ENCODE measurements around the gene PSME3.
"Not testable (repeated sequence)": the region's sequence is repeated elsewhere in the genome, so short reads cannot be mapped to it uniquely, and the experiment has no call there.

PSME3 gene

DNA sequence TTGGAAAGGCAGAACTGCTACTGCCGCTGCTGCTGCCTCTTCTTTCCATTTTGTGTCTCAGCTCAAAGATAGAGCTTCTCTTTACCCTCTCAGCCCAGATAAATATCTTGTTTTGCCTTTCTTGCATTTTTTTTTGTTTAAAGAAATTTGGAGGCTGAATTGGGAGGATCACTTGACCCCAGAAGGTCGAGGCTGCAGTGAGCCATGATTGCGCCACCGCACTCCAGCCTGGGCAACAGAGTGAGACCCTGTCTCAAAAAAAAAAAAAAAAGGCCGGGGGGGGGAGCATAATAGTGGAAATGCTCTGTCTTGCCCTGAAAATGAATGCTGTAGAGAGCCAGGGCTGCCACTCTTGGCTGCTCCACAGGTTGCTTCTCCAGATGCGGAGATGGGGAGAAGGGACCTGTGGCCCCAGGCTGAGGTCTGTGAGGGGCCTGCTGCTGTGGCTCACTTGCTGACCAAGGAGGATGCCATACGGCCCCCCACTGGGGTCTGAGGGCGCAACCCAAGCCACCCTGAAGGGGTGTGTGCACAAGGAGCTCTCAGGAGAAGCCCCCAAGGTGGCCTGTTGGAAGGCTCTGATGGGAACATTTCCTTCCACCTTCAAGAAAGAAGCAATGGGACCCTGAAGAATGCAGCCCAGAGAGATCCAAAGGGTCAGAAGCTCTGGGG lies 45.9 kb downstream of the PSME3 start:
- no peak for DNase-seq

DNA sequence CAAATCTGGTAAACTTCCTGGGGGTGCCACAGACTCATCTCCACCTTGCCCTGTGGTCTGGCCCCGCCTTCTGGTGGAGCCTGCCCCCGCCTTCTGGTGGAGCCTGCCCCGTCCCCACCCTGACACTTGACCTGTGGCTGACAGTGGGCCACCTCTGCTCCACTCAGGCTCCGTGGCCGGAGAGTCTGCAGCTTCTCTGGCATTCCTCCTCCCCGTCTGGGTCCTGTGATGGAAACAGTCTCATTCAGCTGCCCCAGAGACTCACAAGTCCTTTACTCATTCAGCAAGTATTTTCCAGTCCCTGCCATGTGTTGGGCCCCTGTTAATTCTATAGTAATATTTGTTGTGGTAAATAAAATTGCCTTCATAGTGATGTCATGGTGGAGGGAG lies 46.4 kb downstream of the PSME3 start:
- peak; percentile 26 for DNase-seq

DNA sequence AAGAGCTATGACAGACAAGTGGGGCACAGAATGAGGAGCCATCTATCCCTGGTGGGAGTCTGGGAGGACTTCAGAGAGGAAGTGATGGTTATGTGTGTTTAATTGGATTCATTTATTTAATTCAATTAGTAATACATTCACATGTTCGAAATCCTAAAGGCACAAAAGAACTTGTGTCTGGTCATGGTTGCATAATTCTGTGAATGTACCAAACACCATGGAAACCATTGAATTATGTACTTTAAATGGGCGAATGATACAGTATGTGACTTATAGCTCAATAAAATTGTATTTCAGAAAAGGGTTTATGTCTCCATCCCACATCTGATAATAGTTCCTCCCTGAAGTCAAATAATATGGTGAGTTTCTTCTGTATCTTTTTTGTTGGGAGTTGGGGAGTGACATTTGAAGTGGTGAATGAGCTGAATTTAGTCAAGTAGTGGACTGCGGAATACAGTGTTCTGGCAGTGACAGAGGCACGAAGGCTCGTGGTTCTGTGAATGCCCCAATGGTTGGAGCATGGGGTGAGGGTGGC lies 47.6 kb downstream of the PSME3 start:
- DNase-seq, result no peak

DNA sequence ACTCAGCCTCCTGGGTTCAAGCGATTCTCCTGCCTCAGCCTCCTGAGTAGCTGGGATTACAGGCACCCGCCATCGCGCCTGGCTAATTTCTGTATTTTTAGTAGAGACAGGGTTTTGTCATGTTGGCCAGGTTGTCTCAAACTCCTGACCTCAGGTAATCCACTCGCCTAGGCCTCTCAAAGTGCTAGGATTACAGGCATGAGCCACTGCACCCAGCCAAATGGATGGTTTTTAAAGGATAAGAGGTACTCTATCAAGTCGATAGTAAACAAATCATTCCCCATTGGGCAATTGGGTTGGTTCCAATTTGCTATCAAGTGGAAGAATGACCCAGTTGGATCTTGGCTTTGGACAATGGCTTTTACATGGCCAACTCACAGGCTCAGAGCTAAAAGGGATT lies 48.5 kb downstream of the PSME3 start:
- not testable (repeated sequence) for DNase-seq

DNA sequence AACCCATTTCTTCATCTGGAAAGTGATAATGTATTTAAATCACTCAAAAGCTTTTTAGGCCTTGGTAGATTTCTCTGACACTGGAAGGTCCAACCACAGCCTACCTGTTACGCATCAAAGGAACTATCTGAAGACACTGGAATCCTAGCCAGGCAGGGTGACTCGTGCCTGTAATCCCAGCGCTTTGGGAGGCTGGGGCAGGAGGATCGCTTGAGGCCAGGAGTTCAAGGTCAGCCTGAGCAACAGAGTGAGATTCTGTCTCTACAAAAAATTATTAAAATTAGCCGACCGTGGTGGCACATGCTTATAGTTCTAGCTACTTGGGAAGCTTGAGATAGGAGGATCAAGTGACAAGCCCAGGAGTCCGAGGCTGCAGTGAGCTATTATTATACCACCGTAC lies 49.0 kb downstream of the PSME3 start:
- no peak for DNase-seq

DNA sequence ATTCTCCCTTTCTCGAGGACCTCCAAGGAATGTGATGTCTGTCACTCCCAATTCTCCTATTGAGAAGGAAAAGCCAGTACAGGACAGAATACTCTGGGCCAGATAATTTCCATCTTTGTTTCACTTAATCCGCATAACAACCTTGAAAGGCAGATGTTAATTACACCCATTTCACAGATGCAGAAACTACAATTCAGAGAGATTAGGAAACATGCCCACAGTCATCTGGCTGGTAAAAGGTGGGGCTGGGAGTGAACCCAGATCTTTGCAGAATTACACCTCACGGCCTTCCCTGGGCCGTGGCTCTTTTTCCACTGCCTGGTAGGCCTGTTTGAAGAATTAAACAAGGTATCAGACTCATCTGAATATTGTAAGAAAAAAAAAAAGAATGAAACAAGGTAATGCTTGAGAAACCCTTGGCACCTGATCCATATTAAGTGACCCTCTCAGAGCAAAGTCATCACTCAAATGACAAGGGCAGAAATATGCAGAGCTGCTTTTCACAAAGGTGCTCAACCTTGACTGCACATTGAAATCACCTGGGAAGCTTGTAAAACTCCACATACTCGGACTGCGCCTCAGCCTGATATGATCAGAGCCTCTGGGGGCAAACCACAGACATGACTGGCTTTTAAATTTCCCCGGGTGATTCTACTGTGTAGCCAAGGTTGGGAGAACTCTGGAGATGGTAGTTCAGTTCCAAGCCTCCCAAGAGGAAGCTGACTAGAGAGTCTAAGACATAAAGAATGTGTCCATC lies 50.8 kb downstream of the PSME3 start:
- no peak for DNase-seq

DNA sequence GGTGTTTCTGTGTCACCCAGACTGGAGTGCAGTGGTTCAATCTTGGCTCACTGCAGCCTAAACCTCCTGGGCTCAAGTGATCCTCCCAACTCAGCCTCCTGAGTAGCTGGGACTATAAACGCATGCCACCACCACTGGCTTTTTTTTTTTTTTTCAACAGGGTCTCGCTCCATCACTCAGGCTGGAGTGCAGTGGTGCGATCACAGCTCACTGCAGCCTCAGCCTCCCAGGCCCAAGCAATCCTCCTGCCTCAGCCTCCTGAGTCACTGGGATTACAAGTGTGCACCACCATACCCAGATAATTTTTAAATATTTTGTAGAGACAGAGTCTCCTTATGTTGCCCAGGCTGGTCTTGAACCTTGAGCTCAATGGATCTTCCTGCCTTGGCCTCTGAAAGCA lies 52.6 kb downstream of the PSME3 start:
- DNase-seq, result not testable (repeated sequence)

DNA sequence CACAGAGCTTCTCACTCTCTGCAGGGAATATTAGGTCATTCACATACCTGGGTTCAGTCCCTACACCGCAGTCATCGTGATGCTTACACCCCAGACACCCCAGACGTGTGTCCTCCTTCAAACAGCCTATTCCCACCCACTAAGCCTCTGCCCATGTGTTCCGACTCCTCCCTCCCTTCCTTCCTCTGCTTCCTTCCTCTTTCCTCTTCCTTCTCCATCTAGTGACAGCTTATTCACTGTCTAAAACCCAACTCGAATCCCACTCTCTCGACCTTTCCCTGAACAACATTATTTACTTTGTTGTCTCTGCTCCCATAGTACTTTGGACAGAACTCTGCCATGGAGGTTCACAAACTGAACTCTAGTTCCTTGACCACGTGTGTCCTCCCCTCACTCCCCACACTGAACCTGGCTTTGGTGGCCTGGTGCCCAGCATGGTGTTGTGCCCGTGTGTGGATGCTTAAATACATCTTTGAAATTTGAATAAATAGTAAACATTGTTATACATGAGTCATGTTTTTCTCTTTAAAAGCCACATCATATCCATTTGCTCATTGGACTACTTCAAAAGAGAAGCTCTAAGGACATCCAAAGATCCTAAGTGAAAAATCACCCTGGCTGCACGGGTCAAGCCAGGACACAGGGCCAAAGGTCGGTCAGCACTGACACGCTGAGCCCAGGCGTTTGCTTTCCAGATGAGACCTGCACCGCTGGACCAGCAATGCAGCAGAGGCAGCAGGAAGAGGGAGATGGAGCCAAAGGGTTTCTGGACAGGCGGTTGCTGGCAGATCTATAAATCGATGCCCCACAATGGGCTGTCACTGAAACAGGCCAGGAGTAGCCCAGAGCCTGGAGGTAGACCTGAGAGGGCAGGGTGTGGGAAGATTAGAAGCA lies 53.3 kb downstream of the PSME3 start:
- DNase-seq, result no peak

DNA sequence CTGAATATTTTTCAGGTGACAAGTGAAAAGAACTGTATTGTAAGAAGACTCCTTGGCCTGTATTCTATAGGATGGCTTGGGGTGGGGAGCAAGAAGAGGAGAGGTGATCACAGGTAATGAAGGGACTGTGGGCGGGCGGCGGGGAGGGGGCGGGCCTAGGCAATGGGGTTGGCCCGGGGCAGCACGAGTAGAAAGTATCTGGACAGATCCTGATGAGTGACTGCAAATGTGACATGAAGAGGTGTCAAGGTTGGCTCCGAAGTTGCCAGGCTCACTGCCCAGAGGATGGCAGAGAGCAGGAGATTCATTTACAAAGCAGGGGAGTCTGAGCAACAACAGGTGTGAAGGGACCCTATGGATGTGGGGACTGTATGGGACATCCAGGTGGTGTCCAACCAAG lies 56.6 kb downstream of the PSME3 start:
- no peak for DNase-seq

DNA sequence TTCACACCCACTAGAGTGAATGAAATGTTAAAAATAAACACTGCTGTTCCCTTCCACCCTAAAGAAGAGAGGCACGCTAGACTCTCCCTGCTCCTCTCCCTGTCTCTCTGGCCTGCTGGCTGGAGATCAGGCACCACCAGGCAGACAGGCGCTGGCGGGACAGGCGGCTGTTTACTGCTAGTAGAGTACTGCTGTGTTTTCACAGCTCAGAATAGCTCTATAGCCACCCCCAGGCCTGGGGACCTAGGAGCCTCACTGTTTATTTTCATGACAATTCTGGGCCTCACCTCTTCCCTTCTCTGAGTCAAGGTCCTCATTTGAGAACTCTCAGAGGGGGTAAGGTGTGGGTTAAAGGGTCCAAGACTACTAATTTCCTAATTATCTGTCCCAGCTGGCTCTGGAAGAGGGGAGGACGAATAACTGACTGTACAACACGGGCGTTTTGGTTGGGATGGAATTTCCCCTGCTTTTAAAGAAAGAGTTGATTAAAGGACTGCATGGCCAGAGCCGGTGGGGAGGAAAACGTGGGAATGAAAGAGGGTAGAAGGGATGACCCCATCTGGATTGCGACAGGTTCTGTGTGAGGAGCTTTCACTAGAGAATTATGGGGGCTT lies 58.4 kb downstream of the PSME3 start:
- no peak for DNase-seq

DNA sequence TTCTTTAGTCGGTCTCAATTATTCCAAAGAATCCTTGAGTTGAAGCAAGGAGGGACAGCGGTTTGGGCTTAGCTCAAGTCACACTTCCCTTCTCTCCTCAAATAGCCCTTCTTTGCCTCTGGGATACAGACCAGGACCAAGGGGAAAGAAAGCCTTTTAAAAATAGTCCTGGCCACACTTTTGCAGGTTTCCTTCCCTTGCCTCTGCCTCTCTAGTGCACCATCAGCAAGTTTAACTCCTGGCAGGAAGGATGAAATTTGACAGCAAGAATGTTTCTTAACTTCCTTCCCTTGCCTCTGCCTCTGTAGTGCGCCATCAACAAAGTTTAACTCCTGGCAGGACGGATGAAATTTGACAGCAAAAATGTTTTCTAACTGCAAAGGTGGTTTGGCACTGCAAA lies 60.2 kb downstream of the PSME3 start:
- no peak for DNase-seq

All from HCEC 1CT (cell line).